Measurements from ENCODE around the gene ARHGAP26.
"Not testable (repeated sequence)": the region's sequence is repeated elsewhere in the genome, so short reads cannot be mapped to it uniquely, and the experiment has no call there.

Gene ARHGAP26

GRCh38 chr5:143092711-143093451 lies 322.7 kb downstream of the ARHGAP26 start:
- not testable (repeated sequence) for DNase-seq (ENCODE audit: low spot score)

DNA sequence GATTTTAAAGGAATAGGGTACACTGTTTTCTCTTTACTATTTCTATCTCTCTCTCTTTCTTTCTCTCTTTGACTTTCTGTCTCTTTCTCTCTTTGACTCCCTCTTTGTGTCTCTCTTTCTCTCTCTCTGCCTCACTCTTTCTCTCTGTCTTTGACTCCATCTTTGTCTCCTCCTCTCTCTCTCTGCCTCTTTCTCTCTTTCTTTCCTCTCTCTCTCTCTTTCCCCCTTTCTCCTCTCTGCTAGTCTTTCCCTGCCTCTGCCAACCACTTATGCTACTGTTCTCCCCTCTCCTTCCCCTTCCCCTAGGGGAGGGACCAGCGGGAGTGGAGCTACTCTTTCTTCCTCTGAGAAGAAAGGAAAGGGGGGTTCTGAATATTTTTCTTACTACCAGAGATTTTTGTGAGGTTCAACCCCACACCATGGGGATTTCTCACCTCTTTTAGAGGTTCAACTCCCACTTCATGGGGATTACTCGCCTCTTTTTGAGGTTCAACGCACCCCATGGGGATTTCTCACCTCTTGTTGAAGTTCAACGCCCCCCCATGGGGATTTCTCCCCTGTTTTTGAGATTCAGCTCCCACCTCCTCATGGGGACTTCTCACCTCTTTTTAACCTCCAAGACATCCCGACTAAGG lies 323.4 kb downstream of the ARHGAP26 start:
- DNase-seq (ENCODE audit: low spot score) = no peak

DNA sequence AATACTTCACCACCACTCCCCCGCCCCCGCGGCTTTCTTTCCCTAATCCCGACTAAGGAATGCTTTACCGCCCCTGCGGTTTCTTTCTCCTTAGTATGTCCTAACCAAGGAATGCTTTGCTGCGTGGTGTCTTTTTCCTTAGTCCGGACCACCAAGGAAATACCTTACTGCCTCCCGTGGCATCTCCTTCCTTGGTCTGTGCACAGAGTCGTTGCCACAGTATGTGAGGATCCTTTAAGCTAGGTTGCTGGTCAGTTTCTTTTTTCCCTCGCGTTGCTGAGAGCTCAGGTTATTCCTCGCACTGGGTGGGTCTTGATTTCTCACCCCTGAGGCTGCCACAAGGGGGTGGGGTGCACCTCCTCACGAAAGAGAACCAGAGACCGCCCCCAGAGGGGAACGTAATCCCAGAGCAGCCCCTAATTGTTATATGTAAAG lies 323.9 kb downstream of the ARHGAP26 start:
- no peak for DNase-seq (ENCODE audit: low spot score)

DNA sequence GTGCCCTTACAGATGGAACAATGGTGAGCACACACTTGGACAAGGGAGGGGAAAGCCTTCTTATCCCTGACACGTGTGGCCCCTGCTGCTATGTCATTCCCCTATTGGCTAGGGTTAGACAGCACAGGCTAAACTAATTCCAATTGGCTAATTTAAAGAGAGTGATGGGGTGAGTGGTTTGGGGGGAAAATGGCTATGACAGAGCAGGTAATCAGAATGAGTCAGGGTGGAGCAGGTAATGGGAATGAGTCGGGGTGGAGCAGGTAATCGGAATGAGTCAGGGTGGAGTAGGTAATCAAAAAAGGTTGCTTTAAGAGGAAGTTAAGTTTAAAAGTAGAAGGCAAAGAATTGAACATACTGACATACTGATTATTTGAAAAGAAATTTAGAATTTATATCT lies 324.4 kb downstream of the ARHGAP26 start:
- not testable (repeated sequence) for DNase-seq (ENCODE audit: low spot score)

- DNase-seq (ENCODE audit: low spot score) = no peak
These were observed 330.9 kb downstream of the ARHGAP26 start for GRCh38 chr5:143101121-143101520.

- no peak for DNase-seq (ENCODE audit: low spot score)
These were observed 331.7 kb downstream of the ARHGAP26 start for GRCh38 chr5:143101725-143102386.

DNA sequence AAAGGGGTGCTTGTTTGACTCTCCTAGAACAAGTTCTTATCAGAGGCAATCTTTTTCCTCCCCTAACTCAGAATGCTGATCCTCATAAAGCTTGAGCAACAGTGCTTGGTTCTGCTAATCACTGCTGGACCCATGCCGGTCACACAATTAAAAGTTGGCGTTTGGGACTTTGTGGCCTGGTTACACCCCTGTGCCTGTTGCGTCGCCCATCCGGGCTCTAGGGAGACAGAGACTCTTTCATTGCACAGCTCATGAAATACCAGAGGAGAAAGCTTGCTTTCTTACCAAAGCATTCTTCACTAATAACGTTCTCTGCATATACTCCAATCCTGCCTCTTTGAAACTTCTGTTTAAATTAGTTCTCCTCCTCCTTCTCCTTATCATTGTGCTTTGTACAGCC lies 332.2 kb downstream of the ARHGAP26 start:
- DNase-seq (ENCODE audit: low spot score) = peak; percentile 9

DNA sequence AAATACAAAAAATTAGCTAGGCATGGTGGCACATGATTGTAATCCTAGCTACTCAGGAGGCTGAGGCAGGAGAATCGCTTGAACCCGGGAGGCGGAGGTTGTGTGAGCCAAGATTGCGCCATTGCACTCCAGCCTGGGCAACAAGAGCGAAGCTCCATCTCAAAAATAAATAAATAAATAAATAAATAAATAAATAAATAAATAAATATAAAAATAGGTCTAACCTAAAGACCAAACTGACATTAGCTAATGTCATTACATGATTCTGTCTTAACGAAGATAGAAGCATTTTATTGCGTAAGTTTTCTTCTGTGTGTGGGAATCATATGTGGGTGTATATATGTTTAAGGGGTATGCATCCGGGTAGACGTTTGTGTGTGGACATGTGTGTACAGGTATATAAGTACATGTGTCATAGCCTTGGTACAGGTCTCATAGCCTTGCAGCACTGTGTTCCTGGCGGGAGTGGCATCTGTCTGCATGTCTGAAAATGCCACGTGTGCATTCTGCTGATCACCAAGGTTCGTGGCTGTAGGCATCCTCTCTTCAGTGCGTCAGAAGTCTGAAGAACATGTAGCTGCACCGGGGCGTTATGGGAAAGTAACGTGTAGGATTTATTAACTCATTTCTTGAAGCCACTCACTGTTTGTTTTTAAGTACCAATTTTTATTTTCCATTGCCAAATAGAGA lies 335.2 kb downstream of the ARHGAP26 start:
- DNase-seq (ENCODE audit: low spot score) = no peak

- DNase-seq (ENCODE audit: low spot score) = peak; percentile 56
These were observed 336.0 kb downstream of the ARHGAP26 start for GRCh38 chr5:143106174-143106573.

DNA sequence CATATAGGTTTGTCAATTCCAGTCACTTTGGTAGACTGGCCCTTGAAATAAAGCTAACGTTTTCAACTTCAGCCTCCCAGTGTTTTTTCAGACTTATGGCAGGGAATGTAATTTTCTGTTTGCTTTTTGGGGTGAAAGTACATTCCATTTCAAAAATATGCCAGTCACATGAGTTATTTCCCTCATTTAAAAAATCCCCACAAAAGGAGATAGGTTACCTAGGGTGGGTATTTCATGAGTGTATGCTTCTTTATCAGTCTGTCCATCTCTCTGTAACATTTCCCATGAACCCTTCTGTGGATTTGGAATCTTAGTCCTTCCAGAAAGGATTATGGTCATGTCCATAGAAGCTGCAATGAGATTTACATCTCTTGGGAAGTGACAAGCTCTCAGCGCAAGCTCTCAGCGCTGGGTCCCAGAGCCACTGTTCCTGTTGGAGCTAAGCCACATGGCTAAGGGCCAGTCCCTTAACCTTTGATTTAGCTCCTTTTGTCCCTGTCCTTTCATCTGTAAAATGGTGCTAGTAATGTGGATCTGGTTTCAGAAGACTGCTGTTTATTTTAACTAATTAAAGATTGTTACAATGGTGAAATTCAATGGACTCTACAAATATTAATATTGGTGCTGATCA lies 338.4 kb downstream of the ARHGAP26 start:
- DNase-seq (ENCODE audit: low spot score) = peak; percentile 25

DNA sequence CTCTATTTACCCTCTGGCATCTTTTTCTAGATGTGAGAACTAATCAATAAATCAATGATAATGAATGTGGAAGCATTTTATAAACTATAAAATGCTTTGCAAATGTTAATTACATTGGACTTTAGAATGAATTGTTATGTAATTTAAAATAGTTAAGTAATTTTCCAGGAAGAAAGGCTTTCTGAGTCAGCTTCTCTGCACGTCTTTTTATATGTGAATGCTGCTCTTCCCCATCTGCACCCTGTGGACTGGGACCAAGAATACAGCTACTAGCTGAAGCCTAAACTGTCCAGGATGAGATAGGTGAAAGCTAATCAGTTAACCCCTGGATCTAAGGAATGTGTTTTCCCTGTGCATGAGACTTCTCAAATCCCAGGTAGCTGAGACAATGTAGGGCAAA lies 340.4 kb downstream of the ARHGAP26 start:
- peak; percentile 22 for DNase-seq (ENCODE audit: low spot score)

- DNase-seq (ENCODE audit: low spot score) = no peak
These were observed 341.6 kb downstream of the ARHGAP26 start for GRCh38 chr5:143111799-143112198.

- DNase-seq (ENCODE audit: low spot score) = no peak
These were observed 343.3 kb downstream of the ARHGAP26 start for GRCh38 chr5:143113461-143113860.

- no peak for DNase-seq (ENCODE audit: low spot score)
These were observed 344.3 kb downstream of the ARHGAP26 start for GRCh38 chr5:143114481-143114880.

DNA sequence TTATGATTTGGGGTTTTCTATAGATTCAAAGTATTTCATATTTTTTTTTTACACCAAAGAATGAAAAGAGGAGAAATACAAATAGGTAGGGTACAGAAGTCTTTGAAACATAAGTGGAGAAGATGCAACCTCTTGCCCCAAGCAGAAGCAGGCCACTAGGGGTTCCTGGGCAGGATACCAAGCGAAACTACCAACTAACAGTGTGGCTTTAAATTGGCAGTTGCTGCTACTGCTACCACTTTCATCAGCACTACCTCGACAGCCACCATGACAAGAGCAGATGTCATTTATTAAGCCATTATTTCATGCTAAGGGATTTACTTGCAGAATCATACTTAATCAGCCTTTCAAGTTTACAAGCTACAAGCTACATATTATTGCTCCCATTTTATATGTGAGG lies 345.2 kb downstream of the ARHGAP26 start:
- no peak for DNase-seq (ENCODE audit: low spot score)

GRCh38 chr5:143116814-143117213 lies 346.6 kb downstream of the ARHGAP26 start:
- no peak for DNase-seq (ENCODE audit: low spot score)

DNA sequence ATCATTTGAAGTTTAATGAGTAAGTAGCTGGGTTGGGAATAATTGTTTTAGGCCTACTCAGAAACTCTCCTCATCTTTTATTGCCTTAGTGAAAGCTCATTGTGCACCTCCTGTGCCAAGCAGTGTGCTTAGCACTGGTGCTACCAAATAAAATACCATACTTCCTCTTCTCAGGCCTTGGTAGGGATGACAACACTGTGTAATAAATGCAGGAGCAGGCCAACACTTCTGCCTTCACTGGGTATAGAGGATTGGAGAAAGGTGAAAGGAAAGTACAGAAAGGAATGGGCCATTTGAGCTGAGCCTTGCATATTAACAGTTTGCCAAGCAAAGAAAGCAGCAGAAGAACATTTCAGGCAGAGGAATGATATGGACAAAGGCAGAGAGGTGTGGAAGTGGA lies 347.6 kb downstream of the ARHGAP26 start:
- no peak for DNase-seq (ENCODE audit: low spot score)

GRCh38 chr5:143118222-143118621 lies 348.0 kb downstream of the ARHGAP26 start:
- DNase-seq (ENCODE audit: low spot score) = no peak

- DNase-seq (ENCODE audit: low spot score) = not testable (repeated sequence)
These were observed 348.6 kb downstream of the ARHGAP26 start for GRCh38 chr5:143118818-143119217.

GRCh38 chr5:143119291-143119769 lies 349.2 kb downstream of the ARHGAP26 start:
- no peak for DNase-seq (ENCODE audit: low spot score)

GRCh38 chr5:143119881-143120341 lies 349.7 kb downstream of the ARHGAP26 start:
- no peak for DNase-seq (ENCODE audit: low spot score)
